Measurements from ENCODE around the gene KIAA1586.
A peak's percentile ranks its signal among the peaks of the same experiment; 100 is the strongest.

The KIAA1586 gene

GRCh38 chr6:57048577-57048976 lies 2.1 kb downstream of the KIAA1586 start:
- Histone ChIP-seq H3K36me3 (ENCODE audit: insufficient read depth, low read depth, low read length) (peaks cover 48% of the 10 kb centered on the region), H3K27ac (ENCODE audit: low read length) (no peak overlapping the region), H3K27me3 (ENCODE audit: insufficient read depth, low read length) (no peaks in the 10 kb centered on the region), H3K4me1 (ENCODE audit: insufficient read depth, low read length) (peaks cover 6% of the 10 kb centered on the region; the same call in 1 of the 2 replicates), H3K4me3 (ENCODE audit: low read length) (peak overlapping the region; percentile 52), H3K9me3 (ENCODE audit: insufficient read depth, low read depth, low read length) (no peaks in the 10 kb centered on the region), H3K9ac (ENCODE audit: low read depth, low read length) (no peak overlapping the region)

DNA sequence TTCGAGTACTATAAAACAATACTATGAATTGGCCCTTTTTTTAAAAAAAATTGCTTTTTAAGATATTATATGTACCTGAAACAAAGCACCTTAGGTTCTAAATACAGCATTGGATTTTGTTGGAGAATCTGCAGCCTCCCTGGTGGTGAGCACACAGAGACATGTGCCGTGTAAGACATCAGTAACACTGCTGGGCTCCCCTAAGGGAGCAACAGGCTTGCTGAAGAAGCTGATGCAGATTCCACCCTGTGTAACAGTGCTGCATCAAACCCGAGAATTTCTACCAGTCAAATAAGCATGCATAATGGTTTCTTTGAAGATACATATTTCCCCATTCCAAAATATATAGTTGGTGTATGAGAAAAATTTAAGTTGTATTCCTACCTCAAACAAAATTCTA lies 17.4 kb downstream of the KIAA1586 start:
- Histone ChIP-seq H3K4me1 (ENCODE audit: insufficient read depth, low read length) (no peaks in the 10 kb centered on the region), H3K9ac (ENCODE audit: low read depth, low read length) (no peak overlapping the region), H3K9me3 (ENCODE audit: insufficient read depth, low read depth, low read length) (no peaks in the 10 kb centered on the region), H3K4me3 (ENCODE audit: low read length) (no peak overlapping the region), H3K27ac (ENCODE audit: low read length) (no peak overlapping the region), H3K36me3 (ENCODE audit: insufficient read depth, low read depth, low read length) (peaks cover 23% of the 10 kb centered on the region; the same call in 1 of the 2 replicates), H3K27me3 (ENCODE audit: insufficient read depth, low read length) (no peaks in the 10 kb centered on the region)

GRCh38 chr6:57064809-57065208 lies 18.3 kb downstream of the KIAA1586 start:
- Histone ChIP-seq H3K27ac (ENCODE audit: low read length) (no peak overlapping the region), H3K4me1 (ENCODE audit: insufficient read depth, low read length) (peaks cover 9% of the 10 kb centered on the region), H3K27me3 (ENCODE audit: insufficient read depth, low read length) (no peaks in the 10 kb centered on the region), H3K9ac (ENCODE audit: low read depth, low read length) (no peak overlapping the region), H3K4me3 (ENCODE audit: low read length) (no peak overlapping the region), H3K9me3 (ENCODE audit: insufficient read depth, low read depth, low read length) (no peaks in the 10 kb centered on the region), H3K36me3 (ENCODE audit: insufficient read depth, low read depth, low read length) (peaks cover 19% of the 10 kb centered on the region; the same call in 1 of the 2 replicates)

DNA sequence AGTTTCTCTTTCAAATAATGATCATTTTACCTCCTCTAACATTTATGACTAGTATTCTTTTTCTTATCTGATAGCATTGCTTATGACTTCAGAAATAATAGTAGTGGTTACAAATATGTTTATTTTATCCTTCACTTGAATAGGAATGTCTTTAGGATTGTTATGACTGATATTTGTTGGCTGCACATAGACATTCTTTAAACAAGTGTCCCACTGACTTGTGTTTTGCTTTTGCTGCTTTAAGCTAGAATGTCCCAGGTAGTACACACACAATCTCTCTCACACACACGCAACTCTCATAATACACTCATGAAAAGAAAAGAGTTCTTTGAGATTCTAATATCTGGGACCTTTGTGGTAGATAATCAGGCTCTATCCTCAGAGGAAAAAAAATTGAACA lies 21.6 kb downstream of the KIAA1586 start:
- Histone ChIP-seq H3K9me3 (ENCODE audit: insufficient read depth, low read depth, low read length) (no peaks in the 10 kb centered on the region), H3K36me3 (ENCODE audit: insufficient read depth, low read depth, low read length) (peaks cover 8% of the 10 kb centered on the region; the same call in 1 of the 2 replicates), H3K4me3 (ENCODE audit: low read length) (no peak overlapping the region), H3K27me3 (ENCODE audit: insufficient read depth, low read length) (peaks cover 26% of the 10 kb centered on the region), H3K27ac (ENCODE audit: low read length) (no peak overlapping the region), H3K9ac (ENCODE audit: low read depth, low read length) (no peak overlapping the region), H3K4me1 (ENCODE audit: insufficient read depth, low read length) (peaks cover 17% of the 10 kb centered on the region)

- no peak overlapping the region for H3K9ac ChIP-seq (ENCODE audit: low read depth, low read length)
- no peaks in the 10 kb centered on the region for H3K9me3 ChIP-seq (ENCODE audit: insufficient read depth, low read depth, low read length)
- no peak overlapping the region for H3K27ac ChIP-seq (ENCODE audit: low read length)
- H3K27me3 ChIP-seq (ENCODE audit: insufficient read depth, low read length) = peaks cover 38% of the 10 kb centered on the region
- peaks cover 2% of the 10 kb centered on the region; the same call in 1 of the 2 replicates for H3K36me3 ChIP-seq (ENCODE audit: insufficient read depth, low read depth, low read length)
- H3K4me3 ChIP-seq (ENCODE audit: low read length) = 0 out of 2 replicates have a peak overlapping the region, but pooled peaks have one; percentile 26
- H3K4me1 ChIP-seq (ENCODE audit: insufficient read depth, low read length) = peaks cover 22% of the 10 kb centered on the region
Observed at GRCh38 chr6:57069228-57069627, 22.7 kb downstream of the KIAA1586 start.

DNA sequence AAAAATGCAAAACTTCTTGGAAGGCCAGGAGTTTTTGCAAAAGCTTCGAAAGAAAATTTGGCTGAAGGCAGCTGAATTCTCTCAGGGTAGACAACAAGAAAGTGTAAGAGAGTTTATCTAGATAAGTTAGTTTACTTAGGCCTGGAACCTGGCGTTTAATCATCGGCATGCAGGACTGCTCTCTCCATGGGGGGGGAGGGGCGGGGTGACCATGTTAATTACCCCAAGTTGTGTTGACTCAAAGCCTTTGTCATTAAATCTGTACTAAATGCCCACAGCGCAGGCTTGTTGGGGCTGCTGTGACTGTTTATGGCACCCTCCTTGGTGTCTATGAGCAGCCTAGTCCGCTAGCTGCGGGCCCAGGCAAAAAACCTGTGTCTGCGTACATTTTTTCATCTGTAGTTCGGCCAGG lies 23.4 kb downstream of the KIAA1586 start:
- Histone ChIP-seq H3K4me3 (ENCODE audit: low read length) (peak overlapping the region; percentile 39), H3K9ac (ENCODE audit: low read depth, low read length) (no peak overlapping the region), H3K27me3 (ENCODE audit: insufficient read depth, low read length) (peaks cover 43% of the 10 kb centered on the region), H3K9me3 (ENCODE audit: insufficient read depth, low read depth, low read length) (no peaks in the 10 kb centered on the region), H3K36me3 (ENCODE audit: insufficient read depth, low read depth, low read length) (no peaks in the 10 kb centered on the region; the same call in 1 of the 2 replicates), H3K27ac (ENCODE audit: low read length) (no peak overlapping the region), H3K4me1 (ENCODE audit: insufficient read depth, low read length) (peaks cover 22% of the 10 kb centered on the region)

DNA sequence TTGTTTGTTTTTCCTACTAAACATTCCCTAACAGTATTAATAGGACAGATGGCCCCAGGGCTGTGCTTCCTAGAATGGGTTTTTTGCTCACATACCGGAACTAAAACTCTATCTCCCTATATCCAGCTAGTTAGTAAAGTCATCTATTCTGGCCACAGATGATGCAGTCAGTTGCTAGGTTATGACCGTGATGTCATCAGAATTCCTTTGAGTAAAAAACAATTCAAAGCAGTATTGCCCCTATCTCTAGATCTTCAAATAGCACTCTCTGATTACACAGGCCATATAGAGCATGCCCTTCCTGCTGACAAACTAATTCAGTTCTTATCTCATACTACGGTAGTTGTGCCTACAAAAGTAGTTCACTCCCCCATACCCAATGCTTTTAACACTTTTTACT lies 25.6 kb downstream of the KIAA1586 start:
- Histone ChIP-seq H3K27me3 (ENCODE audit: insufficient read depth, low read length) (peaks cover 57% of the 10 kb centered on the region), H3K27ac (ENCODE audit: low read length) (no peak overlapping the region), H3K36me3 (ENCODE audit: insufficient read depth, low read depth, low read length) (no peaks in the 10 kb centered on the region), H3K9ac (ENCODE audit: low read depth, low read length) (no peak overlapping the region), H3K4me1 (ENCODE audit: insufficient read depth, low read length) (peaks cover 22% of the 10 kb centered on the region), H3K9me3 (ENCODE audit: insufficient read depth, low read depth, low read length) (no peaks in the 10 kb centered on the region), H3K4me3 (ENCODE audit: low read length) (no peak overlapping the region)

DNA sequence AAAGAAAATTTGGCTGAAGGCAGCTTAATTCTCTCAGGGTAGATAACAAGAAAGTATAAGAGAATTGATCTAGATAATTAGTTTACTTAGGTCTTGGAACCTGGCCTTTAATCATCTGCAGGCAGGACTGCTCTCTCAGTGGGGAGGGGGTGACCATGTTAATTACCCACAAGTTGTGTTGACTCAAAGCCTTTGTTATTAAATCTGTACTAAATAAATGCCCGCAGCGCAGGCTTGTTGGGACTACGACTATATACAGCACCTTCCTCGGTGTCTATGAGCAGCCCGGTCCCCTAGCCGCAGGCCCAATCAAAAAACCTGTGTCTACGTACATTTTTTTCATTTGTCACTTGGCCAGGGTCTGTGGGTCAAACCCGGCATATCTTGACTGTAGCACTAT lies 27.9 kb downstream of the KIAA1586 start:
- Histone ChIP-seq H3K36me3 (ENCODE audit: insufficient read depth, low read depth, low read length) (no peaks in the 10 kb centered on the region), H3K9ac (ENCODE audit: low read depth, low read length) (no peak overlapping the region), H3K27me3 (ENCODE audit: insufficient read depth, low read length) (peaks cover 57% of the 10 kb centered on the region), H3K27ac (ENCODE audit: low read length) (no peak overlapping the region), H3K9me3 (ENCODE audit: insufficient read depth, low read depth, low read length) (no peaks in the 10 kb centered on the region), H3K4me1 (ENCODE audit: insufficient read depth, low read length) (peaks cover 18% of the 10 kb centered on the region), H3K4me3 (ENCODE audit: low read length) (no peak overlapping the region)

- Histone ChIP-seq H3K36me3 (ENCODE audit: insufficient read depth, low read depth, low read length) (no peaks in the 10 kb centered on the region), H3K9ac (ENCODE audit: low read depth, low read length) (no peak overlapping the region), H3K9me3 (ENCODE audit: insufficient read depth, low read depth, low read length) (no peaks in the 10 kb centered on the region), H3K27me3 (ENCODE audit: insufficient read depth, low read length) (peaks cover 57% of the 10 kb centered on the region), H3K4me1 (ENCODE audit: insufficient read depth, low read length) (peaks cover 12% of the 10 kb centered on the region), H3K4me3 (ENCODE audit: low read length) (no peak overlapping the region), H3K27ac (ENCODE audit: low read length) (no peak overlapping the region)
Observed at GRCh38 chr6:57075092-57075491, 28.6 kb downstream of the KIAA1586 start.

GRCh38 chr6:57078531-57079207 lies 32.2 kb downstream of the KIAA1586 start:
- peaks cover 24% of the 10 kb centered on the region for H3K27me3 ChIP-seq (ENCODE audit: insufficient read depth, low read length)
- no peak overlapping the region for H3K27ac ChIP-seq (ENCODE audit: low read length)
- H3K36me3 ChIP-seq (ENCODE audit: insufficient read depth, low read depth, low read length) = no peaks in the 10 kb centered on the region
- peaks cover 5% of the 10 kb centered on the region; the same call in 1 of the 2 replicates for H3K4me1 ChIP-seq (ENCODE audit: insufficient read depth, low read length)
- no peak overlapping the region for H3K9ac ChIP-seq (ENCODE audit: low read depth, low read length)
- H3K9me3 ChIP-seq (ENCODE audit: insufficient read depth, low read depth, low read length) = no peaks in the 10 kb centered on the region; the same call in 1 of the 2 replicates
- H3K4me3 ChIP-seq (ENCODE audit: low read length) = no peak overlapping the region

DNA sequence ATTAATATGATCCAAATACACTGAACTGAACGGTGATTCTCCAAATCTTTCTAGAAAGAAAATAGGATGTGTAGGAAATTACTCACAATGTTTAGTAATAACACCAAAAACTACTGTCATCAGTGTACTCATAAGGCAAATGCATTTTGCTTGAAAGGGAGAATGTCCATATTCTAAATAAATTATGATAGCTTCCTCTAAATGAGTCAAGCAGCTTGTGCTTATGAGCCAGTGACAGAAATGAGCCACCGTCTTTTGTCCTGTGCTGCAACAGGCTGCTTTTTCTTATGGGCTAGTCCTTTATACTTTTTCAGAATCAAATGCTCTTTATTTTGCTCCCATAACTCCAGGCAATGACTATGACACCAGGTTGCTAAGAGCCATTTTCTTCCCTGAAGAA lies 39.0 kb downstream of the KIAA1586 start:
- H3K27ac ChIP-seq (ENCODE audit: low read length) = no peak overlapping the region
- H3K9me3 ChIP-seq (ENCODE audit: insufficient read depth, low read depth, low read length) = no peaks in the 10 kb centered on the region
- H3K36me3 ChIP-seq (ENCODE audit: insufficient read depth, low read depth, low read length) = no peaks in the 10 kb centered on the region
- no peaks in the 10 kb centered on the region for H3K27me3 ChIP-seq (ENCODE audit: insufficient read depth, low read length)
- no peak overlapping the region for H3K9ac ChIP-seq (ENCODE audit: low read depth, low read length)
- no peak overlapping the region for H3K4me3 ChIP-seq (ENCODE audit: low read length)
- peaks cover 5% of the 10 kb centered on the region; the same call in 1 of the 2 replicates for H3K4me1 ChIP-seq (ENCODE audit: insufficient read depth, low read length)

- H3K9me3 ChIP-seq (ENCODE audit: insufficient read depth, low read depth, low read length) = no peaks in the 10 kb centered on the region
- H3K4me3 ChIP-seq (ENCODE audit: low read length) = no peak overlapping the region
- no peak overlapping the region for H3K9ac ChIP-seq (ENCODE audit: low read depth, low read length)
- peaks cover 4% of the 10 kb centered on the region; the same call in 1 of the 2 replicates for H3K36me3 ChIP-seq (ENCODE audit: insufficient read depth, low read depth, low read length)
- no peaks in the 10 kb centered on the region for H3K27me3 ChIP-seq (ENCODE audit: insufficient read depth, low read length)
- no peak overlapping the region for H3K27ac ChIP-seq (ENCODE audit: low read length)
- H3K4me1 ChIP-seq (ENCODE audit: insufficient read depth, low read length) = peaks cover 9% of the 10 kb centered on the region; the same call in 1 of the 2 replicates
Observed at GRCh38 chr6:57086843-57087242, 40.4 kb downstream of the KIAA1586 start.
